T-helper 22 cell (primary cell): ENCODE measurements around the gene PIPOX.

ENCODE experiments used
- DNase-seq: peaks from one replicate; pipeline ENCODE4 v3.0.0-alpha.2; 2020; ENCODE audit warnings: low read depth

The PIPOX gene

DNA sequence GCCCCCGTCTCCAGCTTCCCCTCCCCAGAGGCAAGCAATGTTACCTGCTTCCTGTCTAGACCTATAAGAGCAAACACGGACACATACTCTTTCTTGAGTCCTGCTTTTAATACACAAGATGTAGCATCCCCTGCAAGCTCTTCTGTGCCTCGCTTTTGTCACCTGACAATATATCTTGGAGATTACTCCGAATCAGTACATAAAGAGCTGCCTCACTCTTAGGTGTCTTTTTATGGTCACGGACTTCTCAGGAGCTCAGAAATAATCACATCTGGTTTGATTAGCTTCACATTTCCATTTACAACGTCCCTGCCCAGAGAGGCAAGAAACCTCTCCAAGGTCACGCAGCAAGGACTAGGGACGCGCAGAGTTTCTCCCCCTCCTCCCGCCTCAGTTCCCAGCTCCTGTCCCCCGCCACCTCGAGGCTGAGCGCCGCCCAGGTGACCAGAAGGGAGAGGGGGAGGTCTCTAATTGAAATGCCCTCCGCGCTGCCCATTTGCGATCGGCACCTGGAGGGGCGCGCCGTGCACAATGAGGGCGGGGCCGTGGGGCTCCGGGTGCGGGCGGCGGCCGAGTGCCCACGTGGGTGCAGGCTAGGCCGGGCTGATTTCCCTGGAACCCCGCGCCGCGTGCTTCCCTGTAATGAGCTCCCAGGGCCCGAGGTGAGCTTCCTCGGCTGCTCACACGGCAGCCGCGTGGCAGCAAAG lies 23.3 kb upstream of the PIPOX start:
- DNase-seq: no peak

GRCh38 chr17:29020576-29020975 lies 22.4 kb upstream of the PIPOX start:
- no peak for DNase-seq

DNA sequence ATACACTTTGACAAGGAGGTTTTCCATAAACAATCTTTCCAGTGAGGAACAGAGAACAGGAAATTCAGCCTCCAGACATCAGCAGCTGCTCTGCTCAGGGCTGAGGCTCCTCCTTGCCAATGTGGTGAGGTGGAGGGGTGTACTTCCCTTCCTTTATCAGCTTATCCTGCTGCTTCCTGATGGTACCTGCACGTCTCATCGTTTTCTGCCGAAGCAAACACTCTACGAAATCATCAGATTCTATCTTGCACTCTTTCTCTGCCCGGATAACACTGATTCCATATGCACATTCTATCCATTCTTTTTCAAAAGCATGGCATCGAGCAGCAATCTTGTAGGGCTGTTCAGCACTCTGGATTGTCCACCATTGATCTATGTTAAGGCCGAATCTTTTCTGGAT lies 21.7 kb upstream of the PIPOX start:
- no peak for DNase-seq

- no peak for DNase-seq
Measured at GRCh38 chr17:29022074-29022473, 20.9 kb upstream of the PIPOX start.

- DNase-seq: no peak
Measured at GRCh38 chr17:29024316-29024952, 18.5 kb upstream of the PIPOX start.

DNA sequence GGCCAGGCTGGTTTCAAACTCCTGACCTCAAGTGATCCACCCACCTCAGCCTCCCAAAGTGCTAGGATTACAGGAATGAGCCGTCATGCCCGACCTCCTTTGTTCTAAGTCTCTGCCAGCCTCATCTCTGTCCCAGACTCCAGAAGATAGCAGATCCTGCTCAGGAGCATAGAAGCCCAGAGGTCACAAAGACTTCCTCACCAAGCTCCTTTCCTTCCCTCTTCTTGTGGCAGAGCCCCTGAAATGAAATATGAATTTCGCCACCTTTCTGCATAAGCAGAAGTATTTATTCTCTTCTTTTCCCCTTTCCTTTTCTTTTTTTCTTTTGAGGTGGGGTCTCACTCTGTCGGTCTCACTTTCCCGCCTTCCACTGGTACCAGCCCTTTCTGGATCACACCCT lies 11.5 kb upstream of the PIPOX start:
- DNase-seq: no peak

GRCh38 chr17:29032013-29032856 lies 10.7 kb upstream of the PIPOX start:
- no peak for DNase-seq

DNA sequence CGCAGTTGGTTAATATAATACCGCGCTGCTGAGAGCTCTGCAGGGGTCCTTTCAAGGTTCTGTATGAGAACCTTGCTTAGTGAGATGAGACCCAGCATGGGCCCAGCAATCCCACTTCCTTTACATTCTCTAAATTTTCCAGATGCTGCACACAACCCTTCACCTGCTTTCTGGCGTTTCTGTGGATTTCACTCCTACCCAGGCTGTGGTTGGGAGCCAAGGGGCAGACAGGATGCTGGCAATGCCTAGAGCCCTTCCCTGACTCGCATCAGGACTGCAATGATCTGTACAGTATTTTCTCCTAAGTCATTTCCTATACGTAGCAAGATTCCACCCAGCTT lies 10.1 kb upstream of the PIPOX start:
- no peak for DNase-seq

- DNase-seq: no peak
Measured at GRCh38 chr17:29034510-29034909, 8.4 kb upstream of the PIPOX start.

DNA sequence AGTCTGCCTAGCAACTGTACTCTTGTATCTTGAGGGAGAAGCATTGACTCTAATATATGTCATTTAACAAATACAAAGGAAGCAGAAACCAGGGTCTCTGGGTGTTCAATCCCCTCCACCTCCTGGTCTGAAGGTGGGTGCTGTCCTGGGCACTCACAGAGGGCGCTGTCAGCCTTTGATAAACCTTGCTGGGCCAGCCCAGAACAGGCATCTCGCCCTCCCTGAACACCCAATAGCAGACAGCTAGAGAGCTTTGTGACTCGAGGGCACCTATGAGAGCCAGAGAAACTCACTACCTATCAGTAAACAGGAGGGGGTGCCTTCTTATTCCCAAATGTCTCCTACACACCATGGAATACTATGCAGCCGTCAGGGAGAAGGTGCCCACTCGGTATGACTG lies 6.4 kb upstream of the PIPOX start:
- no peak for DNase-seq

DNA sequence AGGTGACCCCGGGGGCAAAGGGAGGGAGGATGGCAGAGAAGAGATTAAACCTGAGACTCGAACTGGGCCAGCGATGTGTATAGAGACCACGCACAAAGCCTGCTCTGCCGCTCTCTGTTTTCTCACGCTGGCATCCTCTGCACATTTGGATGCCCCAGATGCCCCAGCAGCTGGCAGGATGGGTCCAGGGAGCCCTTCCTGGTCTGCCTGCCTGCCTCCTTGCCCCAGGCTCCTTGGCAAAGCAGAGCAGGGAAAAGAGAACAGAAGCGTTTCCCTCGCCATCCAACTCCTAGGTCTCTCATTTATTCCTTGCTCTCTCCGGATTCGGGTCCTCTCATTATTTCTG lies 5.2 kb upstream of the PIPOX start:
- no peak for DNase-seq

- DNase-seq: no peak
Measured at GRCh38 chr17:29038085-29038795, 4.7 kb upstream of the PIPOX start.

DNA sequence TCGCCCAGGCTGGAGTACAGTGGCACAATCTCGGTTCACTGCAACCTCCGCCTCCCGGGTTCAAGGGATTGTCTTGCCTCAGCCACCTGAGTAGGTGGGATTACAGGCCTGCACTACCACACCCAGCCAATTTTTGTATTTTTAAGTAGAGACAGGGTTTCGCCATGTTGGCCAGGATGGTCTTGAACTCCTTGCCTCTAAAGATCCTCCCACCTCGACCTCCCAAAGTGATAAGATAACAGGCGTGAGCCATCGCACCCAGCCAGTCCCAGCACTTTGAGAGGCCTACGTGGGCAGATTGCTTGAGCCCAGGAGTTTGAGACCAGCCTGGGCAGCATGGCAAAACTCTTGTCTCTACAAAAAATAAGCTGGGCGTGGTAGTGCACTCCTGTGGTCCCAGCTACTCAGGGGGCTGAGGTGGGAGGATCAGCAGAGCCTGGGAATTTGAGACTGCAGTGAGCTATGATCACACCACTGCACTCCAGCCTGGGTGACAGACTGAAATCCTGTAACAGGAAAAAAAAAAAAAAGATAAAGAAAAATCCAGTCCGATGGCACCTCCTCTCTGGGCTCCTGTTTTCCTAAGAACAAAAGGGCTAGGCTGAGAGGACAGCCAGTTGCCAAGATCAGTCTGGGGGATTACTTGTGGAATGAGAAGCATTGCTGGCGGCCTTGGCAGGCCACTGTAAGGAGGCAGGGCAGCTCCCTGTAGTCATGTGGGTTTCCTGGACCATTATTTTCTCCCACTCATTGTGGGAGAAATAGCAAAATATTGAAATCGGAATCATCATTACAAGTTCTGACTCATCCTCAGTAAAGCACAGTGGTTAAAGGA lies 3.0 kb upstream of the PIPOX start:
- no peak for DNase-seq

DNA sequence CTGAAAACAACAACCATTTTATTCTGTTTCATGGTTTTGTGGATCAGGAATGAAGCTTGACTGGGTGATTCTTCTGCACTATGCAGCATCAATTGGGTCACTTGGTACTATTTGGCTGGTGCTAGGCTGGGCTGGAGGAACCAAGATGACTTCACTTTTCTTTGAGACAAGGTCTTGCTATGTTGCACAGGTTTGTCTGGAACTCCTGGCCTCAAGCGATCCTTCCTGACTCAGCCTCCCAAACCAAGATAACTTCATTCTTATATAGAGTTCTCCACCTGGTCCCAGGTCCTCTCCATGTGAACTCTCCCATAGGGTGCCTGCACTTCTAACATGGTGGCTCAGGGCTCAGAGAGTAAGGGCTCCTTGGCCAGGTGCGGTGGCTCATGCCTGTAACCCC lies 1.9 kb upstream of the PIPOX start:
- no peak for DNase-seq

DNA sequence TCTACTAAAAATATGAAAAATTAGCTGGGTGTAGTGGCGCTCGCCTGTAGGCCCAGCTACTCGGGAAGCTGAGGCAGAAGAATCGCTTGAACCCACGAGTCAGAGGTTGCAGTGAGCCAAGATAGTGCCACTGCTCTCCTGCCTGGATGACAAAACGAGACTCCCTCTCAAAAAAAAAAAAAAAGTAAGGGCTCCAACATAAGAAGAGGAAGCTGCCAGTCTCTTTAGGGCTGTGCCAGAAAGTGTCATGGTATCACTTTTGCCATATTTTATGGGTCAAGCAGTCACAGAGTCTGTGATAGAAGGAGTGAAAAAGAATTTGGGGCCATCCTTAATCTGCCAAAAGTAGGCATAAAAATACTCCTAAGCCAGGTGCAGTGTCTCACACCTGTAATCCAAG lies 1.4 kb upstream of the PIPOX start:
- DNase-seq: no peak

GRCh38 chr17:29042026-29042678 lies 789 bp upstream of the PIPOX start:
- DNase-seq: no peak

- DNase-seq: no peak
Measured at GRCh38 chr17:29043539-29044145, 701 bp downstream of the PIPOX start.

GRCh38 chr17:29045026-29045425 lies 2.1 kb downstream of the PIPOX start:
- no peak for DNase-seq

GRCh38 chr17:29045734-29046472 lies 3.0 kb downstream of the PIPOX start:
- DNase-seq: no peak

DNA sequence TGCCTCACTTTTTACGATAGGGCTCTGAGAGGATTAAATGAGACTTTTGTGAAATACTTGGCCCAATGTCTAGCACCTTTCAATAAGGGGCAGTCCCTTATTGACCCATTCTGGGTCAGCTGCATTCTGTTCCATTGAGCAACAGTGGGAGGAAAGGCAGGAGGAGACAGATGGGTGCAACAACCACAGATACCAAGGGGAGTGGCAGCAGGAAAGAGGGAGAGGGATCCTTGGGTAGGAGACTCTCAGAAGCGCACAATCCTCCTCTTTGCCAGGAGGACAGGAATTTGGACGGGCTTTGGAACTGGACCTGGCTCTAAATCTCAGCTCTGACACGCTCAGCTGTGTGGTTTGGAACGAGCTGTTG lies 3.5 kb downstream of the PIPOX start:
- no peak for DNase-seq
